Coronary artery (tissue), 2 donors: ENCODE results near the gene FGD2.
A peak's percentile ranks its signal among the peaks of the same experiment; 100 is the strongest.

Experiments
- DNase-seq: peaks from one replicate; pipeline ENCODE4 v3.0.0-alpha.2; 2017; ENCODE audit warnings: low spot score
- H3K27ac ChIP-seq, 2 donors: fragments of 200-600 bp; sonication (generic); one replicate each; pipeline ENCODE4 v1.5.1; 2016 to 2019
- H3K4me3 ChIP-seq: fragments of 200-600 bp; sonication (generic); 2 replicates; pipeline ENCODE4 v1.5.1; 2016; ENCODE audit warnings: mild to moderate bottlenecking, moderate library complexity
- CTCF ChIP-seq: fragments of 200-600 bp; sonication (generic); IDR thresholded peaks from one replicate; pipeline ENCODE4 v1.5.1; 2019; ENCODE audit warnings: antibody characterized with exemption

Gene FGD2

GRCh38 chr6:37059344-37060194 lies 54.1 kb downstream of the FGD2 start:
- H3K4me3 ChIP-seq: peak overlapping the region; percentile 26
- DNase-seq: no peak

GRCh38 chr6:37060195-37060559 lies 54.7 kb downstream of the FGD2 start:
- H3K4me3 ChIP-seq: no peak overlapping the region
- peak overlapping the region; percentile 68 to 77 for H3K27ac ChIP-seq
- no peak for DNase-seq
- TF ChIP-seq CTCF: no peak

More at GRCh38 chr6:37059344-37060194, 54.1 kb downstream of the FGD2 start:
- peak; percentile 20 for TF ChIP-seq CTCF
- H3K27ac ChIP-seq: peak overlapping the region; percentile 68 to 77

GRCh38 chr6:37061157-37061804 lies 55.8 kb downstream of the FGD2 start:
- Histone ChIP-seq H3K27ac (no peak overlapping the region), H3K4me3 (no peak overlapping the region)
- DNase-seq: no peak
- TF ChIP-seq CTCF: no peak

- TF ChIP-seq CTCF: no peak
- DNase-seq: no peak
- no peak overlapping the region for H3K27ac ChIP-seq
Observed at GRCh38 chr6:37062424-37062823, 57.0 kb downstream of the FGD2 start.

GRCh38 chr6:37068356-37069270 lies 63.2 kb downstream of the FGD2 start:
- Histone ChIP-seq H3K27ac (no peak overlapping the region), H3K4me3 (no peak overlapping the region)
- DNase-seq: no peak
- TF ChIP-seq CTCF: no peak

More at GRCh38 chr6:37062424-37062823, 57.0 kb downstream of the FGD2 start:
- H3K4me3 ChIP-seq: no peak overlapping the region

- Histone ChIP-seq H3K4me3 (no peak overlapping the region), H3K27ac (no peak overlapping the region)
- no peak for DNase-seq
- no peak for TF ChIP-seq CTCF
Observed at GRCh38 chr6:37069639-37070038, 64.2 kb downstream of the FGD2 start.
